ENCODE data around the gene MOBP.

MOBP gene

DNA sequence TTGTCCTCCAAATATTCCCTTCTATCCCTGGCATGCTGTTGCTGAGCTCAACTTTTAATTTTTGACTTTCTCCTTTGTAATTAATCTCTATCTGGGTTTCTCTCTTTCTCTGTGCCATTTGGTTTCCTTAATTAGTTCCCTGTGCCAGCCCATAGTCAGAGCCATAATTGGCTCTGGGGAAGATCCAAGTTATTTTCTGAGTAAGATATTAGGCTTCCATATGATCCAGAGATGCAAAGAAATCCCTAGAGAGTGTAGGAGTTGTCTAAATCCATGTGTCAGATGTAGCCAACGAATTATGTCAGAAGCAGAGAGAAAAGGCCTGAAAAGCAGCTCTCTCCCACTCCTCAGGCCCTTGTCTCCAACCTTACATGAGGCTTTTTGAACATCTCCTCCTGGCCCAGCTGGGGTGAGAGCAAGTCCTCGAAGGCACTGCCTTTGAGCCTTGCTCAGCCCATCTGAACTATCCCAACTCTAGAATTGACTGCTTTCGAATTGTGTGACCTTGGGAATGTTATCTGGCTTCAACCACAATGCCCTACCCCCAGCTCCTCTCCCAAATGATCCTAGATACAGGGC, 46.4 kb downstream of the MOBP start:
- TF ChIP-seq EZH2 (IDR thresholded peaks at IDR 0.05), result no peak
- H3K36me3 ChIP-seq (ENCODE audit: insufficient read depth, low read length), result no peaks in the 10 kb centered on the region
- no peaks in the 10 kb centered on the region for H3K9me3 ChIP-seq (ENCODE audit: low read depth, low read length)
- no peak for DNase-seq (ENCODE audit: low read depth, low spot score)
- H3K9ac ChIP-seq (ENCODE audit: insufficient read length), result no peak overlapping the region
- H3K27ac ChIP-seq, result no peak overlapping the region
- no peak overlapping the region for H3K4me3 ChIP-seq

DNA sequence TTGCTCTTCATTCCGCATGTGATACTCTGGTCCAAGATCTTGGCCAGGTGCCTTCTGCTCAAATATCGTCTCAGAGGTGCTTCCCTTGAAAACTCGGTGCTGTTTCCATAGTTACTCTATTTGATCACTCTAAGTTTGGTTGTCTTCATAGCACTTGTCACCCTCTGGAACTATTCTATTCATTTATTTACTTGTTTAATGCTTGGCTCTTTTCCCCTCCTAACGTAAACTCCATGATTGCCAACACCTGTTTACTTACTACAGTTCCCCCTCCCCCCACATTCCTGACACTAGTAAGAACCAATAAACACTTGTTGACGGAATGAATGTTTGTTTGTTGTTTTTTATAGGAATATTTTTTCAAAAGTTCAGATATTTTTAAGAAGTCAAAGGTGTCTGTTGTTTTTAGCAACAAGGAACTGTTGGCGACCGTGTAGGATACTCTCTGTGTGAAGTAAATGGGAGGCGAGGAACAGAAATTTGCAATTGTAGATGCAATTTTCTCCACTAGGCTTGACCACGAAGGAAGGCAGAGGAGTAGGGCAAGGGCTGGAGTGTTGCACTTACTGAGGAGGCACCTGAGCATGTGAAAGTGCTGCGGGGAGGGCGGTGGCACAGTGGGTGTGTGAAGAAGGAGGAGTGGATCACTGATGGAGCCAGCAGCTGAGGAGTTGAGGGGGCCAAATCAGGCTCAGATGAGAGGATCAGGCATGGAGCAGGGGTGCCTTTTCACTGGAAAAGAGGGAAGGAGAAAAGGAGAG, 48.4 kb downstream of the MOBP start:
- Histone ChIP-seq H3K9ac (ENCODE audit: insufficient read length) (no peak overlapping the region), H3K9me3 (ENCODE audit: low read depth, low read length) (no peaks in the 10 kb centered on the region), H3K27ac (no peak overlapping the region), H3K36me3 (ENCODE audit: insufficient read depth, low read length) (no peaks in the 10 kb centered on the region), H3K4me3 (no peak overlapping the region)
- TF ChIP-seq EZH2 (IDR thresholded peaks at IDR 0.05) (no peak), FOXP2 (optimal IDR thresholded peaks at IDR 0.05; ENCODE audit: control extremely low read depth, extremely low read length, insufficient read depth) (no peak), POLR2AphosphoS5 (IDR thresholded peaks at IDR 0.05; ENCODE audit: borderline replicate concordance, low read depth, low read length) (no peak)
- no peak for DNase-seq (ENCODE audit: low read depth, low spot score)

DNA sequence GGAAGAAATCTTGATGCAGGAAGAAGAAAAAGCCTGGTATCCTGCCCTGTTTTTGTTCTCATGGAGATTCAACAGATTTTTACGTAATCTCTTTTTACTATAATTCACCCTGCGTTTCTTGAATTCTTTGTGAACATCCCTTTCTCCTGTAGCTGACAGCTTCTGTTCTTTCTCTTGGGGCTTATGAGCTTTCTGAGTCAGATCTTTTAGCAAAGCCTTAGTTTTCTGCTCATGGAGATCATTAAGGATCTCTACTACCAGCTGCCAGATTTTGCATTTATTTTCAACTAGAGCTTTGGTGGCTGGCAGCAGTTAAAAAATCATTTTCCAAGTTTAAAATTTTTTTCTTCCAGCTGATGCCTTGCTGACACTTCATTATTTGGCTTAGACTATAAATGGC, 51.6 kb downstream of the MOBP start:
- no peak for TF ChIP-seq POLR2AphosphoS5 (IDR thresholded peaks at IDR 0.05; ENCODE audit: borderline replicate concordance, low read depth, low read length)
- no peaks in the 10 kb centered on the region for H3K9me3 ChIP-seq (ENCODE audit: low read depth, low read length)
- H3K9ac ChIP-seq (ENCODE audit: insufficient read length), result no peak overlapping the region
- H3K4me3 ChIP-seq, result no peak overlapping the region
- H3K27ac ChIP-seq, result no peak overlapping the region
- H3K36me3 ChIP-seq (ENCODE audit: insufficient read depth, low read length), result no peaks in the 10 kb centered on the region
- no peak for DNase-seq (ENCODE audit: low read depth, low spot score)

DNA sequence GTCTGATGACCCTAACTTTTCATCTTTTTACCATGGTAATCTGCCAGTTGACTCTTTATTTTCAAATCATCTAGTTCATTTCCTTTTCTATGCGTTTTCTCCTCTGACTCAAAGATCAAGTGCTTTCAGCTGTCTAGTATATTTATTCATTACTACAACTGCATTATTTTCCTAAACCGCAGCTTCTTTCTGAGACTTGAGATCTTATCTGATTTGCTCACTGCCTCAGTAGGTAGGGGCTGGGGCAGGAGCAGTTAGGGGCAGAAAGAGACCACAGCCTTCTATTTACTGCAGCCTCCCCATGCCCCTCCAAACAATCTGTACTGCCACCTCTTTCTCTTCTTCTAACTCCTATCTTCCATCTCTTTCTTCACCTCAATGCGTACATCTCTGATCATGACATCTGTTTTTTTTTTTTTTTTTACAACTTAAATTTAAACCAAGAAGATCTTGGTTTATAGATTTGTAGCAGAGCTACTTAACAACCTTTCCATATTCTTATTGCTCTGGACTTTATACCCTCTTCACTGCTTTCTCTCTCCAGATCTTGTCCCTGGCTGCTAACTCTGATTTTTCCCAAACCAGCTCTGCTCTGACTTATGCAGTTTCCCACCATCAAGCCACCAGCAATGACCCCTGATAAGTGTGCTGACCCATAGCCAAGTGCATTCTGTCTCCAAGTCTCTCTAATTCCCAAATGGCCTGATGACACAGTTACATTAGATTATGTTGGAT, 52.2 kb downstream of the MOBP start:
- no peak overlapping the region for H3K27ac ChIP-seq
- no peak overlapping the region for H3K9ac ChIP-seq (ENCODE audit: insufficient read length)
- no peaks in the 10 kb centered on the region for H3K36me3 ChIP-seq (ENCODE audit: insufficient read depth, low read length)
- H3K9me3 ChIP-seq (ENCODE audit: low read depth, low read length), result no peaks in the 10 kb centered on the region
- TF ChIP-seq FOXP2 (optimal IDR thresholded peaks at IDR 0.05; ENCODE audit: control extremely low read depth, extremely low read length, insufficient read depth) (no peak), EZH2 (IDR thresholded peaks at IDR 0.05) (no peak), POLR2AphosphoS5 (IDR thresholded peaks at IDR 0.05; ENCODE audit: borderline replicate concordance, low read depth, low read length) (no peak)
- no peak for DNase-seq (ENCODE audit: low read depth, low spot score)
- H3K4me3 ChIP-seq, result no peak overlapping the region

DNA sequence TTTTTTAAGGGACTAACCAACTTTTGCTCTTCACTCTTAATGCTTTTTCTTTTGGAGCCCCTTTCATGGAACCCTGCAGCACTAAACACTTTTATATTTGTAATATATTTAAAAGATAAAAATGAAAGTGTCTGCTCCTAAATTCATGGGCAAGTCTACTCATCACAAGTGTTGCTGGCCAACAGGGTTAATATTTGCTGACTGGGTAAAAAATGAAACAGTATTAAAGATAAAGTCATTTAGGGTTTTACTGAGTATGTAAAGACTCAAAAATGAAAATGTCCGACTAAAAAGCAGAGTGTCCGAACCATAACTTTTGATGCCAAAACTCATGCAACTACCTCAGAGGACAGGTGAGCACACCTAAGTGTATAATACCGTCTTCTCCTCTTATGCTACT, 54.0 kb downstream of the MOBP start:
- Histone ChIP-seq H3K9ac (ENCODE audit: insufficient read length) (no peak overlapping the region), H3K4me3 (no peak overlapping the region), H3K9me3 (ENCODE audit: low read depth, low read length) (no peaks in the 10 kb centered on the region), H3K36me3 (ENCODE audit: insufficient read depth, low read length) (no peaks in the 10 kb centered on the region), H3K27ac (no peak overlapping the region)
- TF ChIP-seq EZH2 (IDR thresholded peaks at IDR 0.05), result no peak
- no peak for TF ChIP-seq FOXP2 (optimal IDR thresholded peaks at IDR 0.05; ENCODE audit: control extremely low read depth, extremely low read length, insufficient read depth)
- TF ChIP-seq POLR2AphosphoS5 (IDR thresholded peaks at IDR 0.05; ENCODE audit: borderline replicate concordance, low read depth, low read length), result no peak
- DNase-seq (ENCODE audit: low read depth, low spot score), result no peak

DNA sequence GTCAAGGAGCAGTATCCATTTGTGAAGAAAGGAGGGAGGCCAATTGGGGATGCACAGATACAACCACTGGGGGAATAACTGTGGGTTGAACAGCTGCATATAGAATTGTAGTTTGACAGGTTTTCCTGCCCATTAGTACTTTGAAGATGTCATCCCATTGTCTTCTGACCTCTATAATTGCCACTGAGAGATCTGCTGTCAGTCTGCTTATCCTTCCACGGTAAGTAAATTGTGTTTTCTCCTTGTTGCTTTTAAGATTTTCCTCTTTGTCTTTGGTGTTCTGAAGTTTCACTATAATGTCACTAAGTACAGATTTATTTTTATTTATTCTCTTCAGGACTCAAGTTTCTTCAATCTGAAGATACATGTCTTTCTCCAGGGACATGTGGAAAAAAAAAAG, 56.6 kb downstream of the MOBP start:
- H3K9me3 ChIP-seq (ENCODE audit: low read depth, low read length), result no peaks in the 10 kb centered on the region
- H3K27ac ChIP-seq, result no peak overlapping the region
- H3K36me3 ChIP-seq (ENCODE audit: insufficient read depth, low read length), result no peaks in the 10 kb centered on the region
- TF ChIP-seq EZH2 (IDR thresholded peaks at IDR 0.05) (no peak), FOXP2 (optimal IDR thresholded peaks at IDR 0.05; ENCODE audit: control extremely low read depth, extremely low read length, insufficient read depth) (no peak), POLR2AphosphoS5 (IDR thresholded peaks at IDR 0.05; ENCODE audit: borderline replicate concordance, low read depth, low read length) (no peak)
- H3K4me3 ChIP-seq, result no peak overlapping the region
- H3K9ac ChIP-seq (ENCODE audit: insufficient read length), result no peak overlapping the region
- DNase-seq (ENCODE audit: low read depth, low spot score), result no peak

DNA sequence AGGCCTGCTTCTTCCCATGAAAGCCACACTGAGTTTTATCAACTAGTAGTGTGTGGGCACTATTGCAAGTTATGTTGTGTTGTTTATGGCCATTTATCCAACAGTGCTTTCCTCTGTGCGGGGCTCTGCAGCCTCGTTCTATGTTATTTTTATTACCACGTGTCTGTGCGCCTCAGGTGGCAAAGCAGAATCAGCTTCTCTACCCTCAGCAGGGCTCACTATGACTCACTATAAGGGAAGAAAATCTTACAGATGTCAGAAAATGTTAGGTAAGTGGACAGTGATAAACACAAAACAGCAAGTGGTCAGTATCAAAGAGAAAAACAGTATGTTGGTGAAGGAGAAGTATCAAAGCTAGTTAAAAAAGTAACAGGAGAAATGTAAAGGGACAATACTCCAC, 61.4 kb downstream of the MOBP start:
- DNase-seq (ENCODE audit: low read depth, low spot score), result no peak
- no peaks in the 10 kb centered on the region for H3K9me3 ChIP-seq (ENCODE audit: low read depth, low read length)
- no peak overlapping the region for H3K27ac ChIP-seq
- TF ChIP-seq POLR2AphosphoS5 (IDR thresholded peaks at IDR 0.05; ENCODE audit: borderline replicate concordance, low read depth, low read length) (no peak), FOXP2 (optimal IDR thresholded peaks at IDR 0.05; ENCODE audit: control extremely low read depth, extremely low read length, insufficient read depth) (no peak), EZH2 (IDR thresholded peaks at IDR 0.05) (no peak)
- no peak overlapping the region for H3K9ac ChIP-seq (ENCODE audit: insufficient read length)
- H3K4me3 ChIP-seq, result no peak overlapping the region
- H3K36me3 ChIP-seq (ENCODE audit: insufficient read depth, low read length), result no peaks in the 10 kb centered on the region

DNA sequence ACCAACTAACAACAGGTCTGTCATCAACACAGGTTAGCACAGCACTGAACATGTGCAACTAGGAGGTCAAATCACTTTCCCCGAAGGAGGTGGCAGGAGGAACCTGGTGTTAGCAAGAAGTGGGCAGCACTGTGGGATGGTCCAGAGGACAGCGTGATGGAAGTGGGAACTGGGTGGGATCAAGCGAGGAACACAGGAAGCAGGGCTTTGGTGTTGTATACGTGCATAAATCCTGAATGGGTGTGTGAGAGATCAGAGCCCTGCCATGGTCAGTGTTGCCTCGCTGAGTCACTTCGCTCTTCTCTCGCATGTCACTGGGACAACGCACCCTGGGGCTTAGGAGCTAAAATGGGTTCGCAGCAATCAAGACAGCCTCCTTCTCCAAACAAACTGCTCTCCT, 62.1 kb downstream of the MOBP start:
- Histone ChIP-seq H3K9me3 (ENCODE audit: low read depth, low read length) (no peaks in the 10 kb centered on the region), H3K36me3 (ENCODE audit: insufficient read depth, low read length) (no peaks in the 10 kb centered on the region), H3K9ac (ENCODE audit: insufficient read length) (no peak overlapping the region), H3K27ac (no peak overlapping the region), H3K4me3 (no peak overlapping the region)
- no peak for DNase-seq (ENCODE audit: low read depth, low spot score)
- TF ChIP-seq POLR2AphosphoS5 (IDR thresholded peaks at IDR 0.05; ENCODE audit: borderline replicate concordance, low read depth, low read length) (no peak), FOXP2 (optimal IDR thresholded peaks at IDR 0.05; ENCODE audit: control extremely low read depth, extremely low read length, insufficient read depth) (no peak), EZH2 (IDR thresholded peaks at IDR 0.05) (no peak)

Measured in SK-N-MC (cell line).